GM19240 (cell line): ENCODE results near the gene PNLIP.

Experiments
- DNase-seq: peaks from one replicate; pipeline ENCODE4 v3.0.0; 2011; ENCODE audit warnings: low spot score; ENCODE audit not compliant: insufficient read length

PNLIP gene

GRCh38 chr10:116545756-116546155 lies at the start of gene PNLIP:
Gene PNLIP (plus strand): TSS chr10:116545931. CDS start chr10:116546093, 162 bp downstream.
- no peak for DNase-seq

- DNase-seq = no peak
Measured at GRCh38 chr10:116504786-116505185, 40.9 kb upstream of the PNLIP start.

GRCh38 chr10:116510565-116510964 lies 35.2 kb upstream of the PNLIP start:
- no peak for DNase-seq

DNA sequence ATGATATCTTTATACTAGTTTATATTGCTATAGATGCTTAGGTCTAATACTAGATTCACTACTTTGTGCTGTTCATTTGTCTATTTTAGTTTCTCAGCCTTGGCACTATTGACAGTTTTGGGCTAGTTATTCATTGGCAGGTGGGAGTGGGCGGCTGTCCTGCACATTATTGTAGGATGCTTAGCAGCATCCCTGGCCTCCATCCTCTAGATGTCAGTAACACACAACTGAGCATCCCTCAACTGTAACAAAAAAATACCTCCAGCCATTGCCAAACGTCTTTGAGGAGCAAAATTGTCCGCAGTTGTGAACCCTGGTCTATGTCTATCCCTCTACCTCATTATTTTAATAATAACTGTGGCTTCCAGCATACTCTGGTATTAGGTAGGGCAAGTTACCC lies 34.4 kb upstream of the PNLIP start:
- DNase-seq = no peak

DNA sequence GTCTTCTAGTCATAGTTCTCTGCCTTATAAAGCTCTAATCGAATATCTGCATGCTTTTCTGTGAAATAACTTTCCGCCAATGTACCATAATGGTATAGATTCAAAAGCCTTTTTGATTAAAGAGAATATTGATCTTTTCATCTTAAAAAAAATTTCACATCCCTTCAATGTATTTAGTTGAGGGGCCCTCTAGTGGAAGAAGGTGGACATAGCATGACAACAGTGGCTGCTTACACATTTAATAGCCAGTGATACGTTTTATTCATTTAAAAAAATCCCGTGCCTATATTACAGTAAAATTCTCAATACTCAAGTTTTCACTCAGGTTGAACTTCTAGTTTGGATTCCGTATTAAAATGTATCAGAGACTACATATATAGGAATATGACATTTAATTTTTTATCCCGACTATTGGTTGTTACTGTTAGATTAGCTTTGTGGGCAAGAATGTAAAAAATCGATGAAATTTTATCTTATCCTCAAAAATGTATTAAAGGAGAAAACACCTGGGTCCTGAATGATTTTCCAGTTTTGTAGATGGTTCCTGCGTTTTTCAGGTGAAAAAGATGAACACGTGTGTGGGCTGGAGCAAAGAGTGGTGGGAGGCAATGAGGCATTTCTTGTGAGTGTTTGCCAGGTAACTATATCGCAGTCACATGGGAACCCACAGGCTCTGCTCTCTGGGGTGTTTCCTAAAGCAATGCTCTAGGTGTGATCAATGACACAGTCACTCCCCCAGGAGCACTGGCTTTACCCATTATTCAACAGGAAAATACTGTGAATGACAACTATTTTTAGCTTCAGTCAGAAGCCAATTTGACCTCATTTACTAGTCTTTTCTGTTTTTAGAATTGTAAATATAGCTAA lies 24.1 kb upstream of the PNLIP start:
- DNase-seq = no peak

DNA sequence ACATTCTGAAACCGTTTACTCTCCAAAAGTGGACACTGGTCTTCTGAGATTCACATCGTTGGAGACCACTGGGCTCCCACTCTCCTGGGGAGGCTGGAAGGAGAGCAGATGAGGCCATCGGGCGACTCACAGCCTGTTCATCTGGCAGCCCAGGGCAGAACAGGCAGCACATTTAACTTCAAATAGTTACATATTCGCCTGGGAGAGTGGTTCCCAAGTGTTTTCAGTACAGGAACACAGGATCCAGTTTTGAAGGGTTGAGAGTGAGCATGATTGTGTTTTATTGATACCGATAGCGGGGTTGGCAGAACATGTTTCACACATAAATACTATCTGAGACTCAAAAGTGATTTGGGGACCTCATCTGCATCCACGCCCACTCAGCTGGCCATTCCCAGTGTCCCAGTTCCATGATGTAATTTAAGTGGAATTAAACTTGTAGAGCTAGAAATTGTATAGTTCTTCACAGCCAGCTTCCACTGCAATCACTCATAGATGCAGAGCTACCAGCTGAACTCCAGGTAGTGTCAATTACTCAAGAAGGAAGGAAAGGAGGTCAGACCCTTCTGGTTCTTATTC lies 22.8 kb upstream of the PNLIP start:
- no peak for DNase-seq

DNA sequence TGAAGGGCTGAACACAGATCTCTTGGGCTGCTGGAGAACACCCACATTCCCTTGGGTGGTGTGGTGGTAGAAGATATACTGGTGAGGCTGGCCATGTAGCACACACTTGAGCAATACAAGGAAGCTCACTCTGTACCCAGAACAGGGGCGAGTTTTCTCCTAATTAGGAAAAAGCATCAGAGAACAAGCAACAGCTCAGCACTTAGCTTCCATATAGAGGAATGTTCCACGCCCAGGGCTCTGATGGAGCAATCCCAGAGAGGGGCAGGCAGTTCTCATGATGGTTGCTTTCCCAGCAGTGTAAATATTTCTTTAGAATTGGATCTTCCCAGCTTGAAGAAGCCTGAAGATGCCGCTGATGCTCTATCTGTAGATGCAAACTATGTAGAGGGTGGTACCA lies 21.0 kb upstream of the PNLIP start:
- DNase-seq = no peak

DNA sequence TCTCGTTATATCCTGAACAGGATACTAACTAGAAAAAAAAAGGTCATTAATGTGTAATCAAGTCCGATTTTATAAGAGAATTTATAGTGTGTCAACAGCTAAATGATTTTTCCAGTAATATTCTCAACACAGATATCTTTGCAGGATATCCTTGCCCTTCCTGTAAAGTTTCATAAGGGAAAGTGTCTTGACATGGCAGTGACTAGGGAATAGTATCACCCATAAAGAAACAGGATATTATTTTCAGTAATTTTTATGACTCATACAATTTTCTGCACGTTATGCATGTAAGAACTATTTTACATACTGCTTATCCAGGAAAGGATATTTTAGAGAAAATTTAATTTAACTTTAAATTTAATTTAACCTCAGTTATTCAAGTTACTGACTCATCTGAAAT lies 19.5 kb upstream of the PNLIP start:
- DNase-seq = no peak

DNA sequence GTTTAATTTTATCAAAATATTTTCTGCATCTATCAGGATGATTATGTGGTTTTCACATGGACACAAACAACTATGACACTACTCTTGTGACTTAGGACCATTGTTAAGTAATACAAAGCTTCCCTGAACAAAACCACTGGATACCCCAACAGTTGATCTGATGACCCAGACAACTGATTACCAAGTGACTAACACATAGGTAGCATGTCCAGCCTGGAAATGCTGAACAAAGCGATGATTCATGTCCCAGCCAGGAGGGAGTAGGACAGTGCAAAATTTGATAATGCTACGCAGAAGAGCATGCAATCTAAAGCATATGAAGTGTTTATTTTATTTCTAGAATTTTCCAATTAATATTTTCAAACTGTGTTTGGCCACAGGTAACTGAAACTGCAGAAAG lies 8.9 kb upstream of the PNLIP start:
- no peak for DNase-seq

DNA sequence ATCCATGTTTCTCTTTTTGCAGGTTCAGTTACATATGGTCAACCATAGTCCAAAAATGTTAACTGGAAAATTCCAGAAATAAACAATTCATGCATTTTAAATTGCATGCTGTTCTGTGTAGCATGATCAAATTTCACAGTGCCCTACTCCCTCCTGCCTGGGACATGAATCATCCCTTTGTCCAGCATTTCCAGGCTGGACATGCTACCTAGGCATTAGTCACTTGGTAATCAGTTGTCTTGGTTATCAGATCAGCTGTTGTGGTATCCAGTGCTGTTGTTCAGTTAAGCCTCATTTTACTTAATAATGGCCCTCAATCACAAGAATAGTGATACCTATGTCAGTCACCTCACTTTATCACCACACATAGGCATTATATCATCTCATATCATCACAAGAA lies 7.3 kb upstream of the PNLIP start:
- DNase-seq = no peak

GRCh38 chr10:116538992-116539391 lies 6.7 kb upstream of the PNLIP start:
- DNase-seq = no peak

- no peak for DNase-seq
Measured at GRCh38 chr10:116540814-116541213, 4.9 kb upstream of the PNLIP start.

DNA sequence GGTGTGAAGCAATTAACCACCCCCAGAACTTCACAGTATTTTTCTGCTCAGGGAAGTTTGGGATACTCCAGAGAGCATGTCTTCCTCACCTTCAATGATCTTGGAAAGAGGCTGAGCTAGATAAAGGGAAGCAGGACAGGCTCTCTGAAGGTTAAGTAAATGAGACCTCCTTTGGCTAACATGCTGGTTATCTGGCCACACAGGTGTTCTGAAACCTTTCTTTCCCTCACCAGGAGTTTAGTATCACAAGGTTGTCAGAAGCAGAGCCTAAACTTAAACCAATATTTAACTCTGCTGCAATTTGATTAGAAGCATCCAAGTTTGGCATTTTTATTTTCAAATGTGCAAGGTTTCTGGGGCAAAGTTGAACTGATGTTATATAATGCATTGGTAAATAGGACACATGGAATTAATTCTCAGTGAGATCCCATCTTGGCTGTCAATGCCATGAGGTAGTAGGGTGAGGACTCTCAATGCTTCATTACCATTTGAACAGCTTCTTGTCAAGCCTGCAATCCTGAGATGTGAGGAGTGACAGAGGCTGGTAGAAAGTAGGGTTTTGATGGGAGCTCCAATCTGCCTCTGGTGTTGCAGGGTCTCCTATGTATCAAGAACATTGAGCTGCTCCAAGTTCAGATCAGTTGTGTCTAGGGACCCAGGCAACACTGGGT lies 3.6 kb upstream of the PNLIP start:
- DNase-seq = no peak

DNA sequence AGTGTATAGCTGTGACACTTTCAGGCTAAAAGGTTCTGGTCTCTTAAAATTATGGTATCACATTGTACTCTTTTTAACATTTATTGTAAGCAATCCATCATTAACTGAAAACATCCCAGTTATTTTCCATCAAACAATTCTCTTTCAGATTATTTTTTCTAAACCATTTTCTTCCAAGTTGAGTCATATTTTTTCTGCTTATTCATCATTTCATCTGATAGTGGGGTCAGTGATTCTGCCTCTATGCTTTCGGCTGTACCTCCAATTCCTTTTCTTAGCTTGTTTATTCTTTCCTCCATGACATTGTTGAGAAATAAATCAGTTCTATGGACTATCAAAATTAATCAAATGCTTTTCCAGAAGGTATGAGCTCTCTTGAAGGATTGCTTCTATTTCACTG lies 609 bp upstream of the PNLIP start:
- DNase-seq = no peak

GRCh38 chr10:116548301-116548700 lies 2.6 kb downstream of the PNLIP start:
- DNase-seq = no peak

DNA sequence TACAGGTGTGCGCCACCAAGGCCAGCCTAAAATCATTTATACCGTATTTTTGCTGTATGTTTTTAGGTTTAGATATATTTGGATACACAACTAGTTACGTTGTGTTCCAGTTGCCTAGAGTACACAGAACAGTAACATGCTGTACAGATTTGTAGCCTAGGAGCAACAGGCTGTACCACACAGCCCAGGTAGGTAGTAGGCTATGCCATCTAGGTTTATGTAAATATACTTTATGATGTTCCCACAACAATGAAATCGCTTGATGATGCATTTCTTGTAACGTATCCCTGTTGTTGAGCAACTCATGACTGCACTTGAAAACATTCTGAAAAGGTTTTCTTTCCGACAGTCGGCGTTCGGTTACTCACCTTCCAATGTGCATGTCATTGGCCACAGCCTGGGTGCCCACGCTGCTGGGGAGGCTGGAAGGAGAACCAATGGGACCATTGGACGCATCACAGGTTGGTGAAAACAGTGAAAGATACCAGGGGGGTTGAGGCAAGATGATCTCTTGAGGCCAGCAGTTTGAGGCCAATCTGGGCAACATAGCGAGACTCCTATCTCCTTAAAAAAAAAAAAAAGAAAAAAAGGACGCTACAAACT lies 7.7 kb downstream of the PNLIP start:
- no peak for DNase-seq

DNA sequence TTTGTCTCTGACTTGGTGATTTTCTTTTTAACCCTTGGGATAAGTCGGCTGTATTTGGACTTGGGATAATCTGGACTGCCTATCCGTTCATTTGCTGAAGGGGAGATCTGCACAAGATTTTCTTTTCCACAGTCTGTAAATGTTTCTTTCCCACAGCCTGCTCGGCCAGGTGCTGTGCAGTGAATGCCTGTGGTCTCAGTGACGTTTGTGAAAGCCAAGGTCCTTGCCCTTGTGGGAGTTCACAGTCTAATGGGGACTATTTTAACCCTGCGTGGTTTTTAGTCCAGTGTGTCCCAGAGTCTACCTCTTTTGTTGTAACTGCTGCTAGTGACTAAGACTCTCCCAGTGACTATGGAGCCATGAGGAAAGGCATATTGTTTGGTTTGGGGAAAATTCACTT lies 8.9 kb downstream of the PNLIP start:
- DNase-seq = no peak

DNA sequence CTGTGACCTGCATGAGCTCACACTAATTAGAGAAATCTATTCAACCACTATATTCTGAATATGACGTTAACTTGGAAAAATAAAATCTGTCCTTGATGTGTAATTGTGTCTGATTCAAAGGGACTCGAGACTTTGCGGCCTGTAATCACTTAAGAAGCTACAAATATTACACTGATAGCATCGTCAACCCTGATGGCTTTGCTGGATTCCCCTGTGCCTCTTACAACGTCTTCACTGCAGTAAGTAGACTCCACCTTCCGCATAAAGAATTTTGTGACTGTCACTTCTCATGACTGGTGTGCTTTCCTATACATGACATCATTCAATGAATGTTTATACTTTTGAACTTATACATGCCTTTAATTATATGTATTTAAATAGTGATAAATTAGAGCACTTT lies 10.1 kb downstream of the PNLIP start:
- DNase-seq = no peak

DNA sequence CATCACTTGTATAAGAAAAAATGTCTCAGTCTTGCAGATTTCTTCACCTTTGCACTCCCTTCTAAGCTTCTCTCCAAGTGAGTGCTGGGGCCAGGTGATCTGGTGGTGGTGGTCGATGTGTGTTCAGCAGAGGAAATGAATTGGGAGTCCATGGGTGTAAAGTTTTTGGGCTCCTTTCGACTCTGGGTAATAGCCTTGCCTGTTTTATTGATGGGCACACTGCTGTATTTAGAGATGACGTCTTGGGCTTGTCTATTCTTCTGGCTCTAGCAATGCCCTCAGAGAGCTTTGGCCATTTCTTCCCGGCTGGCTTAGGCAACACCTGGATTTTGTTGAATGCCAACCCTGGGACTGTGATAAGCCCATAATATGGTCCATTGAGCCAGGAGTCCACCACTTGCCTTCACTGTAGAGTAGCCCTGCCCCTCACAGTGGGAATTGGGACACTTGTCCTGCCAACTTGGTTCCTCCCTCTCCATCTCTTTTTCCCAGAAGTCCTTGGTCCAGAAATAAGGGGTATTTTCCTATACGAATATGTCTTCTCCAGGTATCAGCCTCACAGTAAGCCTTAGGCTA lies 11.7 kb downstream of the PNLIP start:
- no peak for DNase-seq

DNA sequence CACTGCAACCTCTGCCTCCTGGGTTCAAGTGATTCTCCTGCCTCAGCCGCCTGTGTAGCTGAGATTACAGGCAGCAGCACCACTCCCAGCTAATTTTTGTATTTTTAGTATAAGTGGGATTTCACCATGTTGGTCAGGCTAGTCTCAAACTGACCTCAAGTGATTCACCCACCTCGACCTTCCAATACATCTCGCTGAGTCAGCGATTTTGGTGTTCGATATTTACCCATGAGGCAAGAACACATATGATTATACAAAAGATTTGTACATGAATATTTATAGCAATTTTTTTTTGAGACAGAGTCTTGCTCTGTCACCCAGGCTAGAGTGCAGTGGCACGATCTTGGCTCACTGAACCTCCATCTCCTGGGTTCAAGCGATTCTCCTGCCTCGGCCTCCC lies 19.8 kb downstream of the PNLIP start:
- no peak for DNase-seq

DNA sequence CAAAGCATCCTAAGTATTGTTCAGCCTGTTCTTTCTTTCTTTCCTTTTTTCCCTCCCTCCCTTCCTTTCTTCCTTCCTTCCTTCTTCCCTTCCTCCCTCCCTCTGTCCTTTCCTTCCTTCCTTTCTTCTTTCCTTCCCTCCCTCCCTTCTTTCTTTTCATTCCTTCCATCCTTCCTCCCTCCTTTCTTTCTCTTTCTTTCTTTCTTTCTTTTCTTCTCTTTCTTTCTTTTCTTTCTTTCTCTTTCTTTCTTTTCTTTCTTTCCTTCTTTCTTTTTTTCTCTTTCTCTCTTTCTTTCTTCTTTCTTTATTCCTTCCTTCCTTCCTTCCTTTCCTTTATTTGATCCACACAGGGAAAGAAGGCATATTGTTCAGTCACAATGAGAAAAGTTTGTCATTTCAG lies 21.2 kb downstream of the PNLIP start:
- DNase-seq = no peak

- DNase-seq = no peak
Measured at GRCh38 chr10:116567335-116567734, 21.6 kb downstream of the PNLIP start.
